Measurements from ENCODE around the gene KNOP1.

- TF ChIP-seq CTCF (conservative IDR thresholded peaks at IDR 0.05; ENCODE audit: low read depth, low read length) (no peak), EZH2 (IDR thresholded peaks at IDR 0.05; ENCODE audit: borderline replicate concordance, low read depth, low read length, poor library complexity, severe bottlenecking) (no peak)
Measured at GRCh38 chr16:19697756-19698318, 20.2 kb downstream of the KNOP1 start.

All from A673 (cell line).